Amniotic stem cell (primary cell): ENCODE measurements around the gene OR4N5.
"Not testable (repeated sequence)": the region's sequence is repeated elsewhere in the genome, so short reads cannot be mapped to it uniquely, and the experiment has no call there.

Source experiments
- DNase-seq: peaks from one replicate; lab custom pipeline; 2025; lab: John Stamatoyannopoulos, UW

The OR4N5 gene, protein sequence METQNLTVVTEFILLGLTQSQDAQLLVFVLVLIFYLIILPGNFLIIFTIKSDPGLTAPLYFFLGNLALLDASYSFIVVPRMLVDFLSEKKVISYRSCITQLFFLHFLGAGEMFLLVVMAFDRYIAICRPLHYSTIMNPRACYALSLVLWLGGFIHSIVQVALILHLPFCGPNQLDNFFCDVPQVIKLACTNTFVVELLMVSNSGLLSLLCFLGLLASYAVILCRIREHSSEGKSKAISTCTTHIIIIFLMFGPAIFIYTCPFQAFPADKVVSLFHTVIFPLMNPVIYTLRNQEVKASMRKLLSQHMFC

DNA sequence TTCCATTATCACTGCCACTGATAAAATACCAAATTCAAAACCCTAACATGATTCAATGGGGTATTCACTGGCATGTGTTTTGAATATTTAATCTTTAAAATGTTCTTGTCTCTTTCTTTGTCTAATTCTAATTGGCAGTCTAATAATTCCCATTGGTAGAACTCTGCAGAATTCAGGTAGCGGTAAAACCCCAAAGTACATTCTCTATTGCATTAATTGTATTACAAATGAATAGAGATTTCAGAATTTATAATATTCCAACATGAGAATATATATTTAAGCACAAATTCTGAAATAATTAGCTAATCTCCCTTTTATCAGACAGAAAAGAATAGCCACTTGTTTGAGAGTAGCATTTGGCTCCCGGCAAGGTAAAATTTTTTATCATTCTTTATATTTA is at the start of gene OR4N5:
Gene OR4N5 (plus strand): TSS at position 301 of the 400 bp plus-strand sequence. CDS start 4,916 bp downstream, outside the sequence.
- no peak for DNase-seq

DNA sequence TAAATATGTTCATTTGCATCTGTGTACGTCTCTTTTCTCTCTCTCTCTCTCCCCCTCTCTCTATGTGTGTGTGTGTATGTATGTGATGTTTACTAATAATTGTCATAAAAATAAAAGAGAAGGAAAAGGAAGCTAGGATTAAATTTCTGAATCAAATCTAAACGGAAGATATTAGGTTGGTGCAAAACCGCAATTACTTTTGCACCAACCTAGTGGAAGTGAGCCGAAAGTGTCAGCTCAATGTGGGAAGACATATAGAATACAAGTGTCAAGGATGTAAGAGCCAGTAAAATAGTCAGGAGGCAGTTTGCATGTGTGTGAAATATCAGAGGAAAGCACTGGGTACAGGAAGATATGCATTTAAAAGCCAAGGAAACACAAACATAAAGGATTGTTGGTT is 46.6 kb upstream of the OR4N5 start:
- no peak for DNase-seq

DNA sequence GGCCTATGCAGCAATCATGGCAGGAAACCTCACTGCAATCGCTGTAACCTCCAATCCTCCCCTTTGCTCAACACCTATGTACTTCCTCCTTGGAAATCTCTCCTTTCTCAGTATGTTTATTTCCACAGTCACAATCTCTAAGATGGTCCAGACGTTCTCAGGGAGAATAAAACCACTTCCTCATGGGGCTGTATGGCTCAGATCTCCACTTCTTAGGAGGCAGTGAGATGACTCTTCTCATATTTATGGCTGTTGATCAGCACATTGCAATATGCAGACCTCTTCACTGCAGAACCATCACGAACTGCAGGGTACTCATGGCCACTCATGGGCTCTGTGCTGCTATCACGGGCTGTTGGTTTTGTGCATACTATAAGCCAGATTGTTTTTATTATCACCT is 45.2 kb upstream of the OR4N5 start:
- no peak for DNase-seq

DNA sequence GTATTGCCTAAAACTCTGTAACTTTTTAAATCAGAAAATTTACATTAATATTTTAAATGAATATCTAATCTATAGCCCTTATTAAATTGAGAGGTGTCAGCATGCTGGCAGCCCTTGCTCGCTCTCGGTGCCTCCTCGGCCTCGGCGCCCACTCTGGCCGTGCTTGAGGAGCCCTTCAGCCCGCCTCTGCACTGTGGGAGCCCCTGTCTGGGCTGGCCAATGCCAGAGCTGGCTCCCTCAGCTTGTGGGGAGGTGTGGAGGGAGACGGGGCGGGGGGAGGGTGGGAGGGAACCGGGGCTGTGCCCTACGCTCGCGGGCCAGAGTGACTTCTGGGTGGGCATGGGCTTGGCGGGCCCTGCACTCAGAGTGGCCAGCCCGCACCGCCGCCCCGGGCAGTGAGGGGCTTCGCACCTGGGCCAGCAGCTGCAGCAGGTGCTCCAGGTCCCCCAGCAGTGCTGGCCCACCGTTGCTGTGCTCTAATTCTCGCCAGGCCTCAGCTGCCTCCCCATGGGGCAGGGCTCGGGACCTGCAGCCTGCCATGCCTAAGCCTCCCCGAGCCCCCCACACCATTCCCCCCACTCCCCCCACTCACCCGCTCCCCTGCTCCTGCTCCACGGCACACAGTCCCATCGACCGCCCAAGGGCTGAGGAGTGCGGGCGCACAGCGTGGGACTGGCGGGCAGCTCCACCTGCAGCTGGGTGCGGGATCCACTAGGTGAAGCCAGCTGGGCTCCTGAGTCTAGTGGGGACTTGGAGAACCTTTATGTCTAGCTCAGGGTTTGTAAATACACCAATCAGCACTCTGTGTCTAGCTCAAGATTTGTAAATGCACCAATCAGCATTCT is 39.5 kb upstream of the OR4N5 start:
- not testable (repeated sequence) for DNase-seq

DNA sequence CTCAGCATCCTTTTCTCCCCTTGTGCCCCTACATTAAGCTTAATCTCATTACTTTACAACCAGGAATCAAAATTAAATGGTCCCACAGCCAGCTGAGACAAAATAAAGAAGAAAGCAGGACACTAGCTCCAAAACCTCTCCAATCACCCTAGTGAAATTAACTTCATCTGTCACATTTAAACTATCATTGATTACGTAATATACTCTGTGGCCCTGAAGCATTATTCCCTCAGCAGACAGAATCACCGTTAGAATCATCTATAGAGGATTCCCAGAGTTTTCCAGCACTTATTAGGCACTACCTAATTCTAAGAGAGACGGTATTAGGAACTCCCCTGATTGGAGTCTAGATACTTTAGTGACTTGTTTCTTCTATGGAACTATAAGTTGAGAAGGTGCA is 28.2 kb upstream of the OR4N5 start, which contains the start of gene OR4K17:
Gene OR4K17 (plus strand): TSS at position 302 of the 400 bp plus-strand sequence. CDS start 6,761 bp downstream, outside the sequence.
- DNase-seq = no peak

DNA sequence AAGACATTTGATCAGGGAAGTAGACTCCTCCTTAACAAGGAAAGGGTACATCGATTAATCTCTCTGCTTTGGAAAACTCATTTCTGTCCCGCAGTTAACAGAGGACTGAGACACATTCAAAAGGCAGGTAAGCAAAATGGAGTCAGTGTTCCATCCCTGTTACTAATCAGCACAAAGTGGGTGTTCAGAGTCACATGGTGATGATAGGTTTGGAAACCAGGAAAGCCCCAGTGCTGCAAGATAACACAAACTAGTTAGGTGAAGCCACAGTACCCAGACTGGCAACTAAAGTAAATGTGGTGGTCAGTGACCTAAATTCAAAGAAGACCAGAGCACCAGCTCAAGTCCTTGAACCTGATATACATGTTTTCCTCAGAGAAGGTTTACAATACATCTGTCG is 26.3 kb upstream of the OR4N5 start:
- DNase-seq = no peak

DNA sequence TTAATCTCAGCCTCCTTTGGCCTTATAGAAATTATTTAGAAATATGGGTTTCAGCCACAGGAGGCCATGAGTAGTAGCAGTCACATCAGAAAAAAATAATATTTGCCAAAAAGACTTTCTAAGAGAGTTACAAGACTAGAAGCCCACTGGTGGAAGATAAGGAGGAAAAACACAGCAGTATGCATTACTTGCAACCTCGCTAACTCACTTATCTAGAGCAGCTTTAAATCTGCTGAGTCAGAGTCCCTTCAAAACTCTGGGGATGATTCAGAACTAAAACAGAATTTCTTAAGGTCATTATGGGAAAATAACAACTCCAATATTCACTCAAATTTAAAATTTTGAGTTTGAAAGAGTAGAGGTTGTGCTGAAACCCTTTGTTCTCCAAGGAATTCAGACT is 21.9 kb upstream of the OR4N5 start:
- no peak for DNase-seq

DNA sequence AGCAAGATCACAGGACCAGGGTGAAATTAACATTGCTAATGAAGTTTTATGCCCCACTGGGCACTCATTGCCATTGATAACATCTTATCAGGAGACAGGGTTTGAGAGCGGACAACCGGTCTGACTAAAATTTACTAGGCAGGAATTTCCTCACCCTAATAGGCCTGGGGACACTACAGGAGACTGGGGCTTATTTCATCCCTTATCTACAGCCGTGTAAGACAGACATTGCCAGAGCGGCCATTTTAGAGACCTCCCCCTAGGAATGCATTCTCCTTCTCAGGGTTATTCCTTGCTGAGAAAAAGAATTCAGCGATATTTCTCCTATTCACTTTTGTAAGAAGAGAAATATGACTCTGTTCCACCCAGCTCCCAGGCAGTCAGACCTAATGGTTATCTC is 19.8 kb upstream of the OR4N5 start:
- DNase-seq = no peak

DNA sequence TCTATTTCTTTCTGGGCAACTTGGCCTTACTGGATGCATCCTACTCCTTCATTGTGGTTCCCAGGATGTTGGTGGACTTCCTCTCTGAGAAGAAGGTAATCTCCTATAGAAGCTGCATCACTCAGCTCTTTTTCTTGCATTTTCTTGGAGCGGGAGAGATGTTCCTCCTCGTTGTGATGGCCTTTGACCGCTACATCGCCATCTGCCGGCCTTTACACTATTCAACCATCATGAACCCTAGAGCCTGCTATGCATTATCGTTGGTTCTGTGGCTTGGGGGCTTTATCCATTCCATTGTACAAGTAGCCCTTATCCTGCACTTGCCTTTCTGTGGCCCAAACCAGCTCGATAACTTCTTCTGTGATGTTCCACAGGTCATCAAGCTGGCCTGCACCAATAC is 5.3 kb downstream of the OR4N5 start:
- no peak for DNase-seq

DNA sequence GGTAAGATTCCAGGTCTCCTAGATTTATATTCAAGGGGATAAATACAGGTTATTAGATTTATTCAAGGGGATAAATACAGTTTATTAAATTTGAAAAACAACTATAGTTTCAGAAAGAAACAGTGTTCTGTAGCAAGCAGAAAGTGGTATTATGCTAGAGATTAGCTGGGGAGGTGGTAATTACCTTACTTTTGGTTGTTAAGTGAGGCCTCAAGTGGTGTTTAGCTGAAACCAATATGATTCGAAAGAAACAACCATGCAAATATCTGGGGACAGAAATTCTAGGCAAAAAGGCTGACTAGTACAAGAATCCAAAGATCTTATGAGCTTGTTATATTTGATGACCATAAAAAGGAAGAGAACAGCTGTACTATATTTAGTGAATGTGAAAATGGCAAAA is 6.2 kb downstream of the OR4N5 start:
- no peak for DNase-seq

DNA sequence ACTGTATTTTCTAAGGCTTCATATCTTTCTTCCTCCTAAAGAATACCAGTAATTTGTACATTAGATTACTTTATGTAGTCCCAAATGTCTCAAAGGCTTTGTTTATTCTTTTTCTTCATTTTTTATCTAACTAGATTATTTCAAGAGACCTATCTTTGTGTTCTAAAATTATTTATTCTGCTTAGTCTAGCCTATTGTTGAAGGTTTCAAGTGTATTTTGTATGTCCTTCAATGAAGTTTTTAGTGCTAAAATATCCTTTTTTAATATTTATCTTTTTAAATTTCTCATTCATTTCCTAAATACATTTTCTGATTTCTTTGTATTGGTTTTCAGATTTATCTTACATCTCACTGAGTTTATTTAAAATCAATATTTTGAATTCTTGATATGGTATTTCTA is 25.8 kb downstream of the OR4N5 start:
- DNase-seq = no peak

DNA sequence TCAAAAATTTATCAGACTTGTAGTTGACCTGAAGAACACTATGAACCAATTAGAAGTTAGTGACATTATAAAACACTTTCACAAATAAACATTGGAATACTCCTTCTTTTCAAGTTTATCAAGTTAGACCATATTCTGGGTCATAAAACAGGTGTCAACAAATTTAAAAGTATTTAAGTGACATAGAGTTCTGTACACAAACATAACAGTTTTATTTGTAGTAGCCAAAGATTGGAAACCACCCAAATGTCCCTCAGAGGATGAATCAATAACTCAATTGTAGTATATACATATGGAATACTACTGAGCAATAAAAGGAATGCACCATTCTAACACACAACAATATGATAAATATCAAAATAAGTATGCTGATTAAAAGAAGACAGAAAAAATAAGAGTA is 28.5 kb downstream of the OR4N5 start:
- DNase-seq = no peak

DNA sequence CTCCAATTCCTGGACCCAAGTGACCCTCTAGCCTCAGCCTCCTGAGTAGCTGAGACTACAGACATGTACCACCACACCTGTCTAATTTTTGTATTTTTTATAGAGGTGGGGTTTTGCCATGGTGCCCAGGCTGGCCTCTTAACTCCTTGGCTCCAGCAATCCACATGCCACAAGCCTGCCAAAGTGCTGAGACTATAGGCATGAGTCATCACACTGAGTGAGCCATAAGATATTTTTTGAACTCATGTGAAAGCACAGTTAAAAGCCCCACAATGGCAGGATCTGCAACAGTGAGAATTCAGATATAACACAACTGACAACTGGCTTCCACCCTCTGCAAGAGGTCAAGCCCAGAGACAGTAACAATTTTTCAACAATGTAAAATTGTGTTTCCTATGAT is 31.2 kb downstream of the OR4N5 start:
- not testable (repeated sequence) for DNase-seq

DNA sequence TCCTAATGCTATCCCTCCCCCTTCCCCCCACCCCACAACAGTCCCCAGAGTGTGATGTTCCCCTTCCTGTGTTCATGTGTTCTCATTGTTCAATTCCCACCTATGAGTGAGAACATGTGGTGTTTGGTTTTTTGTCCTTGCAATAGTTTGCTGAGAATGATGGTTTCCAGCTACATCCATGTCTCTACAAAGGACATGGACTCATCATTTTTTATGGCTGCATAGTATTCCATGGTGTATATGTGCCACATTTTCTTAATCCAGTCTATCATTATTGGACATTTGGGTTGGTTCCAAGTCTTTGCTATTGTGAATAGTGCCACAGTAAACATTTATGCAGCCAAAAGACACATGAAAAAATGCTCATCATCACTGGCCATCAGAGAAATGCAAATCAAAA is 35.6 kb downstream of the OR4N5 start:
- not testable (repeated sequence) for DNase-seq

DNA sequence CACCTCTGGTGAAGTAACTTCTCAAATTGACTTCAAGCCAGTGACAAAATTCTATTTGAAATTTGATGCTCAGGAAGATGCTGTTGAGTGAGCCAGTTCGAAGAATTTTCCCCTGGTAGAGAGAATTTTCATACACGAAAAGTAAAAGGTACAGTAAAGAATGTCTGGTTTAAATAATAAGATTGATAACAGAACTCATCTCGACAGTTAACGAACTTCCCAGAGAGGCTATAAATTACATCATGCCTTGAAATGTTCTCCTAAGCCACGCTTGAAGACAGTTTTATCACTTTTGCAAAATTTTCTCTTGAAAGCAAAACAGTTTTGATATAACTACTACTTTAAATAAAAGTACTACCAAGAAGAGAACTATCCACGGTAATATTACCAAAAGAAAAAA is 37.7 kb downstream of the OR4N5 start:
- DNase-seq = no peak

DNA sequence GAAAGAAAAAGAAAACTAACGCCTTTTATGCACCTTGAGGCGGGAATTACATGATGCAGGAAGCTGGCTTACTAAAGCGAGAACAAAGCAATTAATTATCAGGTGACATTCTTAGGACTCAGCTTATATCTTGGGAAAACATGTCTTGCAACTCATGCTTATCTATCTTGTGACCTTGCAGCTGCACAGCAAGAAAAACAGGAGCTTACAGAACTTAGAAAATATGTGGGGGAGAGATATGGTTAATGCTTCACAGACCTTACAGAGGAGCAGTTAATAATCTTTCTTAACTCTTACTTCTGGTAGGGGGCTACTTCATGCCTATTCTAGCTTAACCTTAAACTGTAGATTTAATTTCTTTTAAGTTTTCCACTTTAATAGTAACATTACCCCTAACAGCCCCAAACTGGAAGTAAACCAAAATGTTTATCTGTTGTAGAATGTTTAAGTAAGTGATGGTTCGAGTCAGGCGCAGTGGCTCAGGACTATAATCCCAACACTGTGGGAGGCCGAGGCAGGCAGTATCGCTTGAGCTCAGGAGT is 38.9 kb downstream of the OR4N5 start:
- no peak for DNase-seq

DNA sequence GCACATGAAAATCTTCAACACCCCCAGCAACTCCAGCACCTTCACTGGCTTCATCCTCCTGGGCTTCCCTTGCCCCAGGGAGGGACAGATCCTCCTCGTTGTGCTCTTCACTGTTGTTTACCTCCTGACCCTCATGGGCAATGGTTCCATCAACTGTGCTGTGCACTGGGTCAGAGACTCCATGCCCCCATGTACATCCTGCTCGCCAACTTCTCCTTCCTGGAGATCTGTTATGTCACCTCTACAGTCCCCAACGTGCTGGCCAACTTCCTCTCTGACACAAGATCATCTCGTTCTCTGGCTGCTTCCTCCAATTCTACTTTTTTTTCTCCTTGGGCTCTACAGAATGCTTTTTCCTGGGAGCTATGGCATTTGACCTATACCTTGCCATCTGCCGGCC is 40.6 kb downstream of the OR4N5 start:
- no peak for DNase-seq

DNA sequence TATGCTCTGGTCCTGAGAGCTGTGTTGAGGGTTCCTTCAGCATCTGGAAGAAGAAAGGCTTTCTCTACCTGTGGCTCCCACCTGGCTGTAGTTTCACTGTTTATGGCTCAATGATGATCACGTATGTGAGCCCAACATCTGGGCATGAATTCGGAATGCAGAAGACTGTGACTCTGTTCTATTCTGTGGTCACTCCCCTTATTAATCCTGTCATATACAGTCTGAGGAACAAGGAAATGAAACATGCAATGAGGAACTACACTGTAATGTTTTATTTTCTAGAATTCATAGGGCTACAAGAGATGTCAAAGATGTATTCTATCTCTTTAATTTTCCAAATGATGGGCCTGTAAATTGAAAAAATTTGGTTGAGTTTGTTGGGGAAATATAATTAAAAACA is 41.3 kb downstream of the OR4N5 start:
- DNase-seq = no peak

DNA sequence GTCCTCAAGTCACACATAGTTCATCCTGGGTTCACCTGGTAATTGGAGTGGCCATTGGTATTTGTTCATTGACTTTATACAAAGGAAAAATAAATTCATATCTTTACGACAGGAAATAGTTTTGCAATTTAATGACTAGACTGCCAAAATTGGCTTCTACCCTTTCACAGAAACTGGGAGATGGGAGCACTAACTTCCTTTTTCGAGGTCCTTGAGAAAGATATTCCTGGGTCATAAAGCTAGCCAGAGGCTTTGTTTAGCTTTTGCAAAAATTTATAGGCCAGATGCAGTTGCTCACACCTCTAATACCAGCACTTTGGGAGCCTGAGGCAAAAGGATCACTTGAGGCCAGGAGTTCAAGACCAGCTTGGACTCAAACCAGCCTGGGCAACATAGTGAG is 41.9 kb downstream of the OR4N5 start:
- no peak for DNase-seq

DNA sequence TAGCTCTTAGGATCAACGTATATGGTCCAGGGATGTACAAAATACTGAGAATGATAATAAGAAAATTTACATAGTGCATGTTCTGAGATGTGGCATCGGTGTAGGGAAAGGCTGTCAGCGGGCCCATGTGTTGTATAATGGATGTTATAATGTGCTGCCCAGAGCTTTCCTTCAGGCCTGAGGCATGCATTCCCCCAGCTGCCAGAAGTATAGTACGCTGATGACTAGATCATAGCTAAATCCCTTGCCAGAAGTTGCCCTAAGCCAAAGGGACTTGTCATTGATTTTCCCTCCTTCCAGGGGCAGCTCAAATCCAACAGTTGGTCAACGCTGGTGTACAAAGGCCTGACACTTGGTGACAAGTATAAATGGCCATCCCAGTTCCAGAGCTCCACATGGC is 45.6 kb downstream of the OR4N5 start:
- no peak for DNase-seq

DNA sequence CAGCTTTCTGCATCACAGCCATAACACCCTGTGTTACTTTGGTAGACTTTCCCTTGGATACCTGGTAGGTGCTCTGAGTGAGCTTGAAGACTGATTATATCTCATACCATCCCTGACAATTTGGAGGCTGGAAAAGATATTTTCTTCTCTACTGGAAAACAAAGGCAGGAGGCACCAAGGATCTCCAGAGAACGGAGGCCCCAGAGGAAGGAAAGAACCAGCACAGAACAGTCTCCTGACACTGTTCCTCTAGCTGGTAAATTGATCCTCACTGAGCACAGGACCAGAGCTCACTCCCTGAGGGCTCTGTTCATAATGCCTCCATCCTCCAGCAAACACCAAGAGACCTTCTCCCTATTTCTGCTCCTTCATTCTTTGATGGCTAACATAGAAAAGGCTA is 52.0 kb downstream of the OR4N5 start, which contains the start of gene OR11G2:
Gene OR11G2 (plus strand): TSS at position 301 of the 400 bp plus-strand sequence. CDS start 6,542 bp downstream, outside the sequence.
- DNase-seq = no peak

DNA sequence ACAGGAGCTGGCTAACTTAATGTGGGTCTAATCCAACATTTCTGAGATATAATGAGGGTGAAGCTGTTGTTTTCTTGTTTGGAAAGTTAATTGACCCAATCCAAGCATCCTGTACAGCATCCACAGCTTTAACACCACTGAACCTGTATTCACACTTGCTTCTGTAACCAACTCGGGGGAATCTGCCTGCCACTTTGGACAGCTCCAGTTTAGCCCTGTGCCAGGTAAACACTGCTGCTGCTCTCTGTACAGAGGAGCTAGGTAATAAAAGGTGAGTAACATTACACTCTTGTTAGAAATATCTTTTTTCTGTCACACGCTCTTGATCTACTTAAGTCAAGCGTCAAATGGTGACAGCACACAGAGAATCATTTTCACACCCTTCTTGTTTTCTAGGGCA is 52.8 kb downstream of the OR4N5 start:
- DNase-seq = no peak

DNA sequence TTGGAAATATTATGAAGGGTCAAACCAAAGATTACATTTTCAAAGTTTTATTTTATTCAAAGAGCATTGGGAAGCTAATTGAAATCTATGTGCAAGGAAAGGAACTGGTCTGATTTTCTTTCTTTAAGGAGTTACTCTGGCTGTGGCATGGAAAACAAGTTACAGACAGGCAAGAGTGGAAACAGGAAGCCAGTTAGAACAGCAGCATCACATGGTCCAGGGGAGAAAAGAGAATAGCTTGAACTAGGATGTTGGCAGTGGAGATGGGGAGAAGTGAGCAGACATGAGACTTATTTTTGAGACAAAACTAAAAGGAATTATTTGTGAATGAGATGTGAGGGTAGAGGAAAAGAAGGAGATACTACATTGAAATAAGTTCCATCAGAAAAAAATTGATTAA is 55.5 kb downstream of the OR4N5 start:
- no peak for DNase-seq
